Endothelial cell of umbilical vein (primary cell): ENCODE results near the gene TTLL11. TPM values are rescaled to one million over a fixed set of nuclear protein-coding genes. Genes with fewer than 3 reads are reported as not detected.
"Not testable (repeated sequence)": the region's sequence is repeated elsewhere in the genome, so short reads cannot be mapped to it uniquely, and the experiment has no call there.

ENCODE experiments used
- BruUV-seq: library from RNA; stranded (reverse); fragments of 400-500 nt; replicated peaks from 2 replicates; lab custom pipeline; 2021; lab: Mats Ljungman, UMichigan
- CTCF ChIA-PET: fragments of 300-600, 350-600 bp; sonication (Branson Sonifier 250); formaldehyde crosslinking; loops from one replicate; lab custom pipeline; 2021; ENCODE audit warnings: antibody characterized with exemption, inconsistent platforms; lab: Charles Lee
- POLR2A ChIA-PET: fragments of 300-600, 350-600 bp; sonication (Branson Sonifier 250); formaldehyde crosslinking; loops from one replicate; lab custom pipeline; 2021; ENCODE audit warnings: antibody characterized with exemption, inconsistent platforms; lab: Charles Lee
- DNase-seq: peaks from one replicate; pipeline ENCODE4 v3.0.0-alpha.2; 2011; ENCODE audit warnings: low read depth, low spot score
- FAIRE-seq: peaks from 2 replicates; lab custom pipeline; 2011; peaks lifted over from hg19 to GRCh38; lab: Jason Lieb, UNC
- H2AFZ ChIP-seq: 2 replicates; pipeline ENCODE4 v1.6.0; 2012; ENCODE audit warnings: low read depth, low read length, control low read depth, inconsistent platforms
- H3K27ac ChIP-seq: 2 replicates; pipeline ENCODE4 v1.5.1; 2011; ENCODE audit warnings: low read depth, mild to moderate bottlenecking, control low read depth, low read length, moderate library complexity; ENCODE audit not compliant: insufficient read depth
- H3K27me3 ChIP-seq, 2 experiments: 2 replicates each; pipeline versions ENCODE4 v1.6.0 to v1.6.1; 2011; ENCODE audit warnings: low read length in 2 of 2, mixed read lengths in 1 of 2; ENCODE audit not compliant: control insufficient read depth in 2 of 2, insufficient read depth in 2 of 2
- H3K36me3 ChIP-seq, 2 experiments: 2 replicates in 1 of 2; 3 replicates in 1 of 2; pipeline ENCODE4 v1.5.1; 2011; ENCODE audit warnings: low read length in 2 of 2, mild to moderate bottlenecking in 1 of 2, moderate library complexity in 1 of 2; ENCODE audit not compliant: control insufficient read depth in 2 of 2, insufficient read depth in 2 of 2; ENCODE audit errors: extremely low read depth in 1 of 2
- H3K4me1 ChIP-seq: 3 replicates; pipeline ENCODE4 v1.5.1; 2011; ENCODE audit warnings: mild to moderate bottlenecking, low read length; ENCODE audit not compliant: control insufficient read depth, insufficient read depth; ENCODE audit errors: extremely low read depth
- H3K4me2 ChIP-seq: 2 replicates; pipeline ENCODE4 v1.6.1; 2011; ENCODE audit warnings: low read length, control low read depth, mixed read lengths; ENCODE audit not compliant: insufficient read depth
- H3K4me3 ChIP-seq, 3 experiments: fragments of 200-600 bp in 1 of 3; sonication (generic), shearing (Covaris generic) in 1 of 3; replicated peaks in 1 of 3; 2 replicates each; pipeline ENCODE4 v1.5.1; 2011 to 2016; ENCODE audit warnings: control low read depth in 3 of 3, low read length in 3 of 3, mild to moderate bottlenecking in 2 of 3, inconsistent platforms in 1 of 3, low read depth in 1 of 3, moderate library complexity in 1 of 3; ENCODE audit not compliant: insufficient read depth in 1 of 3
- H3K79me2 ChIP-seq: 2 replicates; pipeline ENCODE4 v1.6.0; 2012; ENCODE audit warnings: low read length, inconsistent platforms; ENCODE audit not compliant: control insufficient read depth, insufficient read depth
- H3K9ac ChIP-seq: replicated peaks from 2 replicates; pipeline ENCODE3; 2011; ENCODE audit warnings: low read length, control low read depth; ENCODE audit not compliant: insufficient read depth; ENCODE audit errors: extremely low read depth
- H3K9me1 ChIP-seq: replicated peaks from 3 replicates; pipeline ENCODE4 v1.6.0; 2011; ENCODE audit warnings: mild to moderate bottlenecking, low read length; ENCODE audit not compliant: control insufficient read depth, insufficient read depth; ENCODE audit errors: extremely low read depth
- H3K9me3 ChIP-seq: replicated peaks from 2 replicates; pipeline ENCODE4 v1.5.1; 2012; ENCODE audit warnings: low read length, inconsistent platforms; ENCODE audit not compliant: control insufficient read depth, insufficient read depth
- H4K20me1 ChIP-seq: replicated peaks from 2 replicates; pipeline ENCODE3; 2011; ENCODE audit warnings: mild to moderate bottlenecking, low read length; ENCODE audit not compliant: control insufficient read depth, insufficient read depth; ENCODE audit errors: extremely low read depth
- CTCF ChIP-seq, 2 donors: IDR thresholded peaks; 1 replicate in 1 of 2; 2 replicates in 1 of 2; pipeline ENCODE4 v1.5.1; 2011; ENCODE audit warnings: low read length in 2 of 2, mild to moderate bottlenecking in 2 of 2, moderate library complexity in 2 of 2, control low read depth in 1 of 2, inconsistent platforms in 1 of 2, low read depth in 1 of 2; ENCODE audit not compliant: insufficient read depth in 1 of 2; ENCODE audit errors: extremely low read depth in 1 of 2
- EZH2 ChIP-seq: IDR thresholded peaks from 2 replicates; pipeline ENCODE4 v1.6.1; 2012; ENCODE audit warnings: borderline replicate concordance, low read depth, mild to moderate bottlenecking, moderate library complexity, low read length, inconsistent platforms; ENCODE audit not compliant: severe bottlenecking
- FOS ChIP-seq: IDR thresholded peaks from 2 replicates; pipeline ENCODE4 v1.6.1; 2011; ENCODE audit warnings: mild to moderate bottlenecking, low read length, moderate library complexity, borderline replicate concordance; ENCODE audit not compliant: insufficient read depth
- GATA2 ChIP-seq: IDR thresholded peaks from 2 replicates; pipeline ENCODE4 v1.7.0; 2011; ENCODE audit warnings: low read depth, mild to moderate bottlenecking, moderate library complexity, mixed read lengths, low read length; ENCODE audit not compliant: insufficient read length, insufficient read depth
- JUN ChIP-seq: IDR thresholded peaks from 2 replicates; pipeline ENCODE4 v1.6.1; 2011; ENCODE audit warnings: borderline replicate concordance, low read depth; ENCODE audit not compliant: insufficient read length, insufficient read depth
- MAX ChIP-seq: IDR thresholded peaks from 2 replicates; pipeline ENCODE4 v1.6.1; 2011; ENCODE audit not compliant: insufficient read depth, insufficient read length
- MYC ChIP-seq: IDR thresholded peaks from one replicate; pipeline ENCODE4 v1.6.1; 2011; ENCODE audit warnings: mild to moderate bottlenecking, low read depth, low read length
- POLR2A ChIP-seq: IDR thresholded peaks from 2 replicates; pipeline ENCODE4 v1.6.1; 2012; ENCODE audit warnings: low read depth, mild to moderate bottlenecking, control low read depth, low read length
- POLR2AphosphoS5 ChIP-seq: IDR thresholded peaks from 2 replicates; pipeline ENCODE4 v1.6.1; 2012; ENCODE audit warnings: low read depth, mild to moderate bottlenecking, control low read depth, low read length, moderate library complexity; ENCODE audit not compliant: insufficient read depth
- dilution Hi-C: fragments of 300-500 bp; cut with MboI; formaldehyde crosslinking; loops from one replicate; pipeline ENCODE4 v1.15.0; 2019; ENCODE audit warnings: low sequenced_read_pairs; ENCODE audit not compliant: extremely low pct_ligation_motif_present
- intact Hi-C: fragments of 100-400 bp; cut with micrococcal nuclease; formaldehyde crosslinking; loops from one replicate; pipeline ENCODE4 v1.10.0; 2022
- polyA plus RNA-seq, 4 experiments: library from polyadenylated mRNA; depleted of rRNA in 3 of 4; stranded (reverse) in 3 of 4; unstranded in 1 of 4; fragments of >200 nt; gene quantifications; 2 replicates each; pipeline versions ENCODE4 v1.2.1 to v1.2.3, GENCODE V29; 2011 to 2012; ENCODE audit warnings: missing spikeins in 1 of 4
- total RNA-seq: library from RNA; stranded (reverse); gene quantifications from 2 replicates; pipeline ENCODE4 v1.2.3, GENCODE V29; 2021

TTLL11 gene
- total and polyA plus RNA-seq, 2 donors (not counting 3 experiments of a cell fraction or from before 2014, with no cell fraction given), result 4.9 to 5.1 TPM

- no TSS peak for BruUV-seq
- Histone ChIP-seq H3K4me2 (no peak overlapping the region), H3K9ac (no peak overlapping the region), H3K4me1 (no peaks in the 10 kb centered on the region), H3K9me3 (no peaks in the 10 kb centered on the region), H3K79me2 (no peaks in the 10 kb centered on the region), H4K20me1 (no peaks in the 10 kb centered on the region), H3K27ac (no peak overlapping the region), H2AFZ (no peak overlapping the region), H3K27me3 (no peaks in the 10 kb centered on the region), H3K9me1 (no peaks in the 10 kb centered on the region), H3K36me3 (no peaks in the 10 kb centered on the region), H3K4me3 (no peak overlapping the region)
- POLR2A ChIA-PET, result no interaction called here
- DNase-seq, result no peak
- CTCF ChIA-PET, result no interaction called here
- FAIRE-seq, result no peak
- intact Hi-C loops, result no loop called here
- dilution Hi-C loops, result no loop called here
- TF ChIP-seq FOS (no peak), POLR2AphosphoS5 (no peak), GATA2 (no peak), MYC (no peak), JUN (no peak), POLR2A (no peak), CTCF (IDR thresholded peaks at IDR 0.05; ENCODE audit: extremely low read depth in 1 of 2, insufficient read depth in 1 of 2, low read depth in 1 of 2, low read length in 2 of 2) (no peak), MAX (no peak), EZH2 (no peak)
Measured at GRCh38 chr9:122070728-122071515, 22.2 kb downstream of the TTLL11 start.

GRCh38 chr9:122066680-122067079, 26.4 kb downstream of the TTLL11 start:
- H3K27me3 ChIP-seq, H3K9me3 ChIP-seq, H3K9me1 ChIP-seq, dilution Hi-C loops, H2AFZ ChIP-seq, H3K79me2 ChIP-seq, H3K9ac ChIP-seq, H3K4me2 ChIP-seq, H3K4me3 ChIP-seq, H4K20me1 ChIP-seq, intact Hi-C loops, POLR2A ChIA-PET, FAIRE-seq, DNase-seq, CTCF ChIA-PET, H3K27ac ChIP-seq, H3K4me1 ChIP-seq, BruUV-seq, H3K36me3 ChIP-seq: not testable (repeated sequence)
